HG02588 (cell line): ENCODE measurements around the gene ZNF239.
"Not testable (repeated sequence)": the region's sequence is repeated elsewhere in the genome, so short reads cannot be mapped to it uniquely, and the experiment has no call there.

ENCODE experiments used
- ATAC-seq: cut with Tn5 transposase; IDR thresholded peaks from one replicate; pipeline ENCODE4 v1.9.1; 2021; ENCODE audit warnings: mild to moderate bottlenecking, moderate library complexity; ENCODE audit not compliant: unreplicated experiment

ZNF239 gene

DNA sequence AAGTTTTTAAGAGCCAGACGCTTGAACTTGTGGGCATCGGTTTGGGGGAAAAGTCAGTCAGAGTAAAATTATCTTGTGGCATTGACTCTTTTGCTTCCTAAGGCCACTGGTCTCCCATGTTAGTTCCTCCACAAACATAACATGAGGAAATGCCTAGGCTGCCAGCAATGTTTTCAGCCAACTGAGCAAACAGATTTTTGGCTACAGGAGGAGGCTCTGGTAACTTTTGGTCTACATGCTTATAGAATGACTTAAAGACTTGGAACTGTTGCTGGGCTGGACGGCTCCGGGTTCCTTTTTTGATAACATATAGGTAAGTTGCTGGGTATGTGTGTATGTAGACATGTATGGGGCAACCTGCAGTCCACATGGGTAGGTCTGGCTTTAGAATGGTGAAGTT lies 9.6 kb upstream of the ZNF239 start:
- ATAC-seq, result no peak

GRCh38 chr10:43576580-43576979 lies 2.2 kb upstream of the ZNF239 start:
- ATAC-seq, result no peak

GRCh38 chr10:43576062-43576461 lies 1.6 kb upstream of the ZNF239 start:
- ATAC-seq, result no peak

GRCh38 chr10:43574906-43575305 lies 490 bp upstream of the ZNF239 start:
- no peak for ATAC-seq

GRCh38 chr10:43573250-43574000 lies 991 bp downstream of the ZNF239 start:
- no peak for ATAC-seq

- ATAC-seq, result no peak
These were observed 3.4 kb downstream of the ZNF239 start for GRCh38 chr10:43570971-43571370.

- ATAC-seq, result no peak
These were observed 4.7 kb downstream of the ZNF239 start for GRCh38 chr10:43569681-43570080.

GRCh38 chr10:43557214-43557613 lies 17.2 kb downstream of the ZNF239 start:
- no peak for ATAC-seq

- not testable (repeated sequence) for ATAC-seq
These were observed 30.7 kb downstream of the ZNF239 start for GRCh38 chr10:43543746-43544145.

- ATAC-seq, result no peak
These were observed 49.8 kb downstream of the ZNF239 start for GRCh38 chr10:43524434-43525247.
